ENCODE results near the gene MBOAT7. TPM values are rescaled to one million over a fixed set of nuclear protein-coding genes. Genes with fewer than 3 reads are reported as not detected.
A peak's percentile ranks its signal among the peaks of the same experiment; 100 is the strongest.

MBOAT7 gene
- total and polyA plus RNA-seq, 2 of the 4 experiments (the other 2 are of a cell fraction) = 11.3 to 121 TPM

DNA sequence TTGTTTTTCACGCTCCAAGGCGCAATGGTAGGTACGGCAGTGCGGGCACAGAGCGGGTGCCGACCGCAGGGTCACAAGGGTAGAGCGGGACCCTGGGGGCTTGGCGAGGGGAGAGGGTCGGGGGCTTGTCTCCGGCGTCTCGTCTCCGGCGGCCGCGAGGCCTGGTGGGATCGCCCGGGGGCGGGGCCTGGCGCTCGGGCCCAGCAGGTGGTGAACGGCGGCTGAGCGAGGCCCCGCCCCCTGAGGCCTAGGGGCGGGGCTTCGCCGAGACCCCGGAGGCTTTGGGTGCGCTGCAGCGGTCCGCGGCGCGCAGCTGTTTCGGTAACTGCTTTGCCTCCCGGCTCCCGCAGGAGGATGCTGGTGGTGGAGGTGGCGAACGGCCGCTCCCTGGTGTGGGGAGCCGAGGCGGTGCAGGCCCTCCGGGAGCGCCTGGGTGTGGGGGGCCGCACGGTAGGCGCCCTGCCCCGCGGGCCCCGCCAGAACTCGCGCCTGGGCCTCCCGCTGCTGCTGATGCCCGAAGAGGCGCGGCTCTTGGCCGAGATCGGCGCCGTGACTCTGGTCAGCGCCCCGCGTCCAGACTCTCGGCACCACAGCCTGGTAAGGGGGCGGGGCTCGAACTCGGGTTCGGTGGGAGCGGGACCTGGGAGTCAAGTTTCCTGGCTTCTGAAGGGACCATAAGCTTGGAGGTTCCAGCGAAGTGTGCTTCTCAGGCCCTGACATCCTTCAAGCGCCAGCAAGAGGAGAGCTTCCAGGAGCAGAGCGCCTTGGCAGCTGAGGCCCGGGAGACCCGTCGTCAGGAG is 1.8 kb upstream of the MBOAT7 start, which contains the start of gene TSEN34:
Gene TSEN34 (plus strand): TSS at position 298 of the 800 bp plus-strand sequence. CDS start 57 bp downstream, at position 355.
- no peaks in the 10 kb centered on the region for H3K27me3 ChIP-seq (ENCODE audit: control insufficient read depth, insufficient read depth, low read length)
- peaks cover 16% of the 10 kb centered on the region for H4K20me1 ChIP-seq (ENCODE audit: insufficient read depth, low read length)
- H3K9ac ChIP-seq (ENCODE audit: low read depth, low read length) = peak within 1 kb of the TSS; percentile 88
- no peaks in the 10 kb centered on the region for H3K9me3 ChIP-seq (ENCODE audit: control insufficient read depth, insufficient read depth, low read length)
- H3K4me3 ChIP-seq (ENCODE audit: insufficient read depth, low read depth, low read length) = peak within 1 kb of the TSS; percentile 70
- peak; percentile 41 for ATAC-seq (ENCODE audit: low read depth)
- peaks cover 5% of the 10 kb centered on the region for H3K4me1 ChIP-seq (ENCODE audit: control insufficient read depth, insufficient read depth, low read length)
- intact Hi-C loops (cut with micrococcal nuclease) = loop anchor here (2.0 kb wide), 1 partner anchor 20 kb away; no protein-coding TSS in a partner anchor
- ChIA-PET POLR2A (ENCODE audit: unreplicated experiment) (interaction anchor here (0.6 to 2.3 kb wide), 2 partner anchors 9 to 240 kb away, joined by 3 to 10 read pairs; partner anchors contain the start of gene RPS9), CTCF (no interaction called here)
- peak within 1 kb of the TSS; percentile 97 for H2AK9ac ChIP-seq (replicated peaks; ENCODE audit: low read depth, low read length, poor library complexity)
- DNase-seq = peak; percentile 75
- dilution Hi-C loops (cut with HindIII; ENCODE audit: low sequenced_read_pairs, unreplicated experiment) = no loop called here
- H2AK5ac ChIP-seq (ENCODE audit: low read depth, low read length) = peak within 1 kb of the TSS; percentile 59; the same call in 1 of the 2 replicates
- peak within 1 kb of the TSS; percentile 77 for H3K18ac ChIP-seq (ENCODE audit: low read depth, low read length)
- in situ Hi-C loops (cut with MboI; ENCODE audit: low sequenced_read_pairs) = no loop called here
- peak within 1 kb of the TSS; percentile 93 for H4K91ac ChIP-seq (ENCODE audit: insufficient read depth, low read depth, low read length)
- BruUV-seq (replicated peaks) = TSS peak; percentile 83
- H2AFZ ChIP-seq (replicated peaks; ENCODE audit: low read length, poor library complexity) = peak within 1 kb of the TSS; percentile 96
- H4K8ac ChIP-seq (ENCODE audit: low read depth in 2 of 2, low read length in 2 of 2) = peak within 1 kb of the TSS; percentile 62 to 99
- TF ChIP-seq CEBPB (IDR thresholded peaks at IDR 0.05; ENCODE audit: low read depth, low read length) = no peak
- TF ChIP-seq MXI1 (IDR thresholded peaks at IDR 0.05; ENCODE audit: borderline replicate concordance, low read depth, low read length) = 0 out of 2 replicates have a peak, but pooled peaks have one; percentile 42
- 0 out of 2 replicates have a peak, but pooled peaks have one; percentile 43 for TF ChIP-seq MAZ (IDR thresholded peaks at IDR 0.05; ENCODE audit: borderline replicate concordance, low read depth, low read length)
- peaks cover 14% of the 10 kb centered on the region for H3K36me3 ChIP-seq (ENCODE audit: control insufficient read depth, insufficient read depth, low read length)
- H3K23ac ChIP-seq (ENCODE audit: low read depth, low read length) = peak within 1 kb of the TSS; percentile 94
- H3K27ac ChIP-seq (ENCODE audit: insufficient read depth, low read length) = peak within 1 kb of the TSS; percentile 93
- H2BK20ac ChIP-seq (ENCODE audit: low read depth, low read length) = peak within 1 kb of the TSS; percentile 59; the same call in 1 of the 2 replicates
- H4K5ac ChIP-seq (ENCODE audit: low read depth, low read length) = peak within 1 kb of the TSS; percentile 56
- peak within 1 kb of the TSS; percentile 91; the same call in 1 of the 3 replicates for H2BK15ac ChIP-seq (ENCODE audit: low read depth, low read length)
- H2BK120ac ChIP-seq (ENCODE audit: low read depth, low read length) = peak within 1 kb of the TSS; percentile 88
- peak within 1 kb of the TSS; percentile 90 for H3K56ac ChIP-seq (ENCODE audit: extremely low read depth, insufficient read depth, low read length)
- peak within 1 kb of the TSS; percentile 94 for H3K14ac ChIP-seq (replicated peaks; ENCODE audit: low read depth, low read length)
- H2BK5ac ChIP-seq (ENCODE audit: low read depth, low read length, poor library complexity, severe bottlenecking) = peak within 1 kb of the TSS; percentile 96
- peaks cover 3% of the 10 kb centered on the region; the same call in 1 of the 2 replicates for H3K9me1 ChIP-seq (ENCODE audit: insufficient read depth, low read length)
- H3K79me1 ChIP-seq (ENCODE audit: low read depth in 1 of 2, low read length in 2 of 2) = peaks cover 21 to 43% of the 10 kb centered on the region in 2 experiments; a peak in 3 of 4 replicates
- H3K4me2 ChIP-seq (ENCODE audit: low read depth, low read length) = peak within 1 kb of the TSS; percentile 86
- 0% methylated on average over 42 of the region's 77 CpGs; no CpG with 5 or more reads in 1 of the 2 experiments for WGBS, 2 experiments (ENCODE audit: extremely low coverage in 2 of 2, insufficient read length in 1 of 2)
- peak within 1 kb of the TSS; percentile 96 for H3K4ac ChIP-seq (ENCODE audit: low read depth, low read length)

Measured in IMR-90 (cell line).